ENCODE results near the gene GHR. TPM values are rescaled to one million over a fixed set of nuclear protein-coding genes. Genes with fewer than 3 reads are reported as not detected.

GHR gene
- polyA plus RNA-seq, 1 donor (not counting 4 experiments of a cell fraction or from before 2014, with no cell fraction given): 1.8 TPM

GRCh38 chr5:42429694-42430093 is 6.5 kb downstream of the GHR start:
- Histone ChIP-seq H3K4me3 (ENCODE audit: control insufficient read depth in 2 of 3, extremely low read depth in 1 of 3, insufficient read depth in 2 of 3, low read depth in 1 of 3, low read length in 3 of 3) (no peak overlapping the region), H3K9ac (ENCODE audit: control insufficient read depth, extremely low read depth, insufficient read depth, low read length) (no peak overlapping the region), H3K4me2 (ENCODE audit: control insufficient read depth, extremely low read depth, insufficient read depth, low read depth, low read length) (no peak overlapping the region), H3K4me1 (ENCODE audit: control insufficient read depth, extremely low read depth, insufficient read depth, low read length) (peaks cover 2% of the 10 kb centered on the region), H2AFZ (ENCODE audit: control insufficient read depth, low read length) (no peak overlapping the region), H3K27ac (ENCODE audit: control insufficient read depth, insufficient read depth, low read length) (no peak overlapping the region), H4K20me1 (ENCODE audit: control insufficient read depth, extremely low read depth, insufficient read depth, low read length) (no peaks in the 10 kb centered on the region), H3K9me3 (ENCODE audit: control insufficient read depth, low read depth, low read length) (no peaks in the 10 kb centered on the region), H3K9me1 (ENCODE audit: control insufficient read depth, extremely low read depth, insufficient read depth, low read length) (no peaks in the 10 kb centered on the region), H3K36me3 (ENCODE audit: control insufficient read depth in 2 of 2, extremely low read depth in 1 of 2, insufficient read depth in 2 of 2, low read length in 2 of 2) (no peaks in the 10 kb centered on the region), H3K27me3 (ENCODE audit: control insufficient read depth, extremely low read depth, insufficient read depth, low read length) (peaks cover 1% of the 10 kb centered on the region), H3K79me2 (ENCODE audit: control insufficient read depth, insufficient read depth, low read length) (no peaks in the 10 kb centered on the region)
- FAIRE-seq (no peak), DNase-seq (ENCODE audit: low read depth, low spot score) (no peak)
- TF ChIP-seq CTCF (optimal IDR thresholded peaks at IDR 0.05 in 1 of 3, IDR thresholded peaks at IDR 0.05 in 1 of 3, conservative IDR thresholded peaks at IDR 0.05 in 1 of 3; ENCODE audit: extremely low read depth in 1 of 3, insufficient read depth in 2 of 3, low read length in 3 of 3) (no peak), EZH2 (IDR thresholded peaks at IDR 0.05; ENCODE audit: low read length) (no peak)
- dilution Hi-C loops (cut with MboI; ENCODE audit: extremely low pct_ligation_motif_present, low sequenced_read_pairs): no loop called here

GRCh38 chr5:42434047-42434724 is 10.9 kb downstream of the GHR start:
- FAIRE-seq (no peak), DNase-seq (ENCODE audit: low read depth, low spot score) (no peak)
- Histone ChIP-seq H3K79me2 (ENCODE audit: control insufficient read depth, insufficient read depth, low read length) (no peaks in the 10 kb centered on the region), H4K20me1 (ENCODE audit: control insufficient read depth, extremely low read depth, insufficient read depth, low read length) (no peaks in the 10 kb centered on the region), H3K27me3 (ENCODE audit: control insufficient read depth, extremely low read depth, insufficient read depth, low read length) (no peaks in the 10 kb centered on the region), H3K4me3 (ENCODE audit: control insufficient read depth in 2 of 3, extremely low read depth in 1 of 3, insufficient read depth in 2 of 3, low read depth in 1 of 3, low read length in 3 of 3) (no peak overlapping the region), H2AFZ (ENCODE audit: control insufficient read depth, low read length) (no peak overlapping the region), H3K9me1 (ENCODE audit: control insufficient read depth, extremely low read depth, insufficient read depth, low read length) (no peaks in the 10 kb centered on the region), H3K9ac (ENCODE audit: control insufficient read depth, extremely low read depth, insufficient read depth, low read length) (no peak overlapping the region), H3K9me3 (ENCODE audit: control insufficient read depth, low read depth, low read length) (no peaks in the 10 kb centered on the region), H3K36me3 (ENCODE audit: control insufficient read depth in 2 of 2, extremely low read depth in 1 of 2, insufficient read depth in 2 of 2, low read length in 2 of 2) (no peaks in the 10 kb centered on the region), H3K27ac (ENCODE audit: control insufficient read depth, insufficient read depth, low read length) (no peak overlapping the region), H3K4me2 (ENCODE audit: control insufficient read depth, extremely low read depth, insufficient read depth, low read depth, low read length) (no peak overlapping the region), H3K4me1 (ENCODE audit: control insufficient read depth, extremely low read depth, insufficient read depth, low read length) (no peaks in the 10 kb centered on the region)
- no peak for TF ChIP-seq CTCF (optimal IDR thresholded peaks at IDR 0.05 in 1 of 3, IDR thresholded peaks at IDR 0.05 in 1 of 3, conservative IDR thresholded peaks at IDR 0.05 in 1 of 3; ENCODE audit: extremely low read depth in 1 of 3, insufficient read depth in 2 of 3, low read length in 3 of 3)
- no peak for TF ChIP-seq EZH2 (IDR thresholded peaks at IDR 0.05; ENCODE audit: low read length)
- dilution Hi-C loops (cut with MboI; ENCODE audit: extremely low pct_ligation_motif_present, low sequenced_read_pairs): no loop called here
